Activated T-cell treated with anti-CD3 and anti-CD28 coated beads, Interleukin-2, amount 50 U/mL, for 72 hours (primary cell): ENCODE measurements around the gene PARP12. TPM values are rescaled to one million over a fixed set of nuclear protein-coding genes. Genes with fewer than 3 reads are reported as not detected.
A peak's percentile ranks its signal among the peaks of the same experiment; 100 is the strongest.

Experiments
- ATAC-seq, 2 donors: fragments of 150-1000 bp; cut with Tn5 transposase; replicated peaks in 1 of 2; 2 replicates each; pipeline ENCODE4 v1.10.0; 2021; ENCODE audit warnings: moderate library complexity in 2 of 2, mild to moderate bottlenecking in 1 of 2
- DNase-seq, 2 donors: peaks; one replicate each; pipeline ENCODE4 v3.0.0; 2021 to 2022; ENCODE audit warnings: mixed read lengths in 1 of 2
- H3K27ac Mint-ChIP-seq: one replicate; pipeline ENCODE4 v1.8.0; 2022; ENCODE audit warnings: mild to moderate bottlenecking, moderate library complexity, mixed read lengths
- H3K27me3 Mint-ChIP-seq: one replicate; pipeline ENCODE4 v1.8.0; 2022; ENCODE audit warnings: low read depth, mixed read lengths
- H3K36me3 Mint-ChIP-seq, 2 donors: one replicate each; pipeline ENCODE4 v1.8.0; 2022; ENCODE audit warnings: mixed read lengths in 2 of 2, mild to moderate bottlenecking in 1 of 2; ENCODE audit not compliant: insufficient read depth in 2 of 2
- H3K4me1 Mint-ChIP-seq: one replicate; pipeline ENCODE4 v1.8.0; 2022; ENCODE audit warnings: low read depth, mixed read lengths
- H3K4me3 Mint-ChIP-seq, 2 donors: one replicate each; pipeline ENCODE4 v1.8.0; 2022; ENCODE audit warnings: mild to moderate bottlenecking in 2 of 2, mixed read lengths in 2 of 2, moderate library complexity in 2 of 2
- H3K9me3 Mint-ChIP-seq, 2 donors: one replicate each; pipeline ENCODE4 v1.8.0; 2022; ENCODE audit warnings: mixed read lengths in 2 of 2
- total RNA-seq, 2 donors: library from RNA; stranded (reverse); gene quantifications; one replicate each; pipeline ENCODE4 v1.2.3, GENCODE V29; 2022

The PARP12 gene
- total RNA-seq, 2 donors from 2014 or later = 49.9 to 71.5 TPM

DNA sequence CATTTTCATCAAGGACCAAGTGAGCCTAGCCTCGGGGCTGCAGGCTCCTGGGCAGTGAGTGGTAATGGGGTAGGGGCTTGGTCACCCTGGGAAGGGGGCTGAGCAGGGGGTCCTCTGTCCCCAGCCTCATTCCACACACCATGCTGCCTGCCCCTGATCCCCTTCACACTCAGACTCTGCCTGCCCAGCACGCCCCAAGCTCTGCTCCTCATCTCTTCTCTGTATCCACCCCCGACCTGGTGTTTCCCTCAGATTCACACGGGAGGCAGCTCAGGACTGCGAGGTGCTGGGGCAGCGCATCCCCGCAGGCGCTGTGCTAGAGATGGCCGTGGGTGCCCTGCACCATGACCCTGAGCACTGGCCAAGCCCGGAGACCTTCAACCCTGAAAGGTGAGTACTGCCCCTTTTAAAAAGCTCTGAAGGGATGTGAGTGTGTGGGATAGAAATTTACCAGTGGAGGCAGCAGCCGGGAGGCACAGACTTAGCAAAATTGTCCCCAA lies 47.2 kb downstream of the PARP12 start:
- Mint-ChIP-seq H3K4me1 (no peaks in the 10 kb centered on the region), H3K27ac (no peak overlapping the region), H3K27me3 (no peaks in the 10 kb centered on the region), H3K36me3 (no peaks in the 10 kb centered on the region), H3K4me3 (no peak overlapping the region), H3K9me3 (no peaks in the 10 kb centered on the region)
- DNase-seq (no peak), ATAC-seq (no peak)

DNA sequence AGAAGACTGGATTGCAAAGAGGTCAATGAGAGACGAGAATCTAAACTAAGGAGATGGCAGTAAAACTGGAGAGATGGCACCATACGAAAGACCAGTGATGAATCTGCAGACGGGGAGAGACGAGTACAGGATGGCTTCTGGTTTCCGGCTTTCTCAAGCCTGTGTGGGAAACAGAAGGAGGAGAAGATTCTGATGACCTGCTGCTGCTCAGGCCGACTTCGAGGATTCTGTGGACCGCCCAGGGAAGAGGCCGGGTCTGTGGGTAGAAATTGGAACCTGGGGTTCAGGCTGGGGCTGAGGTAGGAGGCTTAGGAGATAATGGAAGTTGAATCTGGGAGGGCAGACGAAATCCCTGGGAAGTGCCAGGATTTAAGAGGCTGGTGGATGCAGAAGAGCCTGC lies 48.6 kb downstream of the PARP12 start:
- no peak overlapping the region for H3K4me3 Mint-ChIP-seq
- H3K4me1 Mint-ChIP-seq = no peaks in the 10 kb centered on the region
- DNase-seq = no peak
- no peaks in the 10 kb centered on the region for H3K36me3 Mint-ChIP-seq
- ATAC-seq = no peak
- H3K9me3 Mint-ChIP-seq = no peaks in the 10 kb centered on the region
- H3K27me3 Mint-ChIP-seq = no peaks in the 10 kb centered on the region
- H3K27ac Mint-ChIP-seq = no peak overlapping the region

DNA sequence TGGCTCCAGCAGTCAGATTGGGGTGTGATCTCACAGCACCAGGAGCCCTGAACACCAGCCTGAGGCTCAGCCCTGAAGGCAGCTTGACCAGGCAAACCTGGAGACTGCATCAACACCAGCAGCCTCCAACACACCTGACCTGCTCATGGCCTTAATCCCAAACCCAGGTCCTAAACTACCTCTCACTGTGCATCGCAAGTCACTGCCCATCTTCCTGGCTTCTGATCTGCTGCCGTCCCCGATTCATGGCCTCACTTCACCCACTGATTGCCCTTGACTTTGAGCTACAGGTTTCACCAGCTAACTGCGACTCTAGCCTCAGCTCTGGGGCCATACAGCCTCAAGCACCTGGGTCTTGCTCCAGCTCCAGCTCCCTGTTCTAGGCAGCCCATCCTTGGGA lies 49.1 kb downstream of the PARP12 start:
- H3K9me3 Mint-ChIP-seq = no peaks in the 10 kb centered on the region
- ATAC-seq (no peak), DNase-seq (no peak)
- no peak overlapping the region for H3K4me3 Mint-ChIP-seq
- no peaks in the 10 kb centered on the region for H3K4me1 Mint-ChIP-seq
- H3K36me3 Mint-ChIP-seq = no peaks in the 10 kb centered on the region
- H3K27me3 Mint-ChIP-seq = no peaks in the 10 kb centered on the region
- no peak overlapping the region for H3K27ac Mint-ChIP-seq

DNA sequence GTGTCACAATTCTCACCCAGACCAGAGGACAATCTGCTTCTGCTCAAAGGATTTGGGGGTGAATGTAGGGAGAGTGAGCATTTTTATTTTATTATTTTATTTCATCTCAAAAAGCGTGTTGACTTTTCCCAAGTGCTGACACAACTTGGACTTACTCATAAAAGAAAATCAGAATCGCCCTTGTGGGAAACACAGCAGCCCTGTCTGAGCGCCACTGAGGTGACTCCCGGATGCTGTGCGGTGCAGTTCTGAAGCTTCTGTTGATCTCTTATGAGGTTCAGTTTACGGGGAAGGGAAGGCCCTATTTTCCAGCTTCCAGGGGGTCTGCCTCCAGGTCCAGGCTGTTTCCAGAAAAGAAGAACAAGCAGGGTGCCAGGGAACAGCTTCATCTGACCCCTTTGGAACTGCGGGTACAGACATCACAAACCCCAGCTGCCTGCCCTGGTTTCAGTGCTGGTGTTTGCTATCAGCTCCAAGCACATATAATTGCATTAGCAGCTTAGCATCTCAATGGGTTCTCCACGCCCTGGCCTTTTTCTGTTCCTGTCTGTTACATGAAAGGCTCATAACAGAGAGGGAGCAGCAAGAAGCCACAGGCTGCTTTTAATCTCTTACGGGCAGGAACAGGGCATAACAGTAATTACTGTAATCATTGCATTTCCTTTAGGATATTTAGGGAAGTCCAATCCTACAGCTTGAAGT lies 52.4 kb downstream of the PARP12 start:
- ATAC-seq (no peak), DNase-seq (no peak)
- no peaks in the 10 kb centered on the region for H3K27me3 Mint-ChIP-seq
- H3K4me1 Mint-ChIP-seq = no peaks in the 10 kb centered on the region
- no peak overlapping the region for H3K4me3 Mint-ChIP-seq
- no peaks in the 10 kb centered on the region for H3K9me3 Mint-ChIP-seq
- no peaks in the 10 kb centered on the region for H3K36me3 Mint-ChIP-seq
- no peak overlapping the region for H3K27ac Mint-ChIP-seq

DNA sequence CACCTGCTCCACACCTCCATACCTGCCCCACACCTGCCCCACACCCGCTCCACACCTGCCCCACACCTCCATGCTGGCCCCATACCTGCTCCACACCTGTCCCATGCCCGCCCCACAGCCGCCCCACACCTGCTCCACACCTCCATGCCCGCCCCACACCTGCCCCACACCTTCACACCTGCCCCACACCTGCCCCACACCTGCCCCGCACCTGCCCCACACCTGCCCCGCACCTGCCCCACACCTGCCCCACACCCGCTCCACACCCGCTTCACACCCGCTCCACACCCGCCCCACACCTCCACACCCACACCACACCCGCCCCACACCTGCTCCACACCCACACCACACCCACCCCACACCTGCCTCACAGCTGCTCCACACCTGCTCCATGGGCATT lies 53.0 kb downstream of the PARP12 start:
- DNase-seq (no peak), ATAC-seq (no peak)
- no peaks in the 10 kb centered on the region for H3K4me1 Mint-ChIP-seq
- H3K9me3 Mint-ChIP-seq = no peaks in the 10 kb centered on the region
- H3K36me3 Mint-ChIP-seq = no peaks in the 10 kb centered on the region
- H3K27ac Mint-ChIP-seq = no peak overlapping the region
- no peak overlapping the region for H3K4me3 Mint-ChIP-seq
- no peaks in the 10 kb centered on the region for H3K27me3 Mint-ChIP-seq

DNA sequence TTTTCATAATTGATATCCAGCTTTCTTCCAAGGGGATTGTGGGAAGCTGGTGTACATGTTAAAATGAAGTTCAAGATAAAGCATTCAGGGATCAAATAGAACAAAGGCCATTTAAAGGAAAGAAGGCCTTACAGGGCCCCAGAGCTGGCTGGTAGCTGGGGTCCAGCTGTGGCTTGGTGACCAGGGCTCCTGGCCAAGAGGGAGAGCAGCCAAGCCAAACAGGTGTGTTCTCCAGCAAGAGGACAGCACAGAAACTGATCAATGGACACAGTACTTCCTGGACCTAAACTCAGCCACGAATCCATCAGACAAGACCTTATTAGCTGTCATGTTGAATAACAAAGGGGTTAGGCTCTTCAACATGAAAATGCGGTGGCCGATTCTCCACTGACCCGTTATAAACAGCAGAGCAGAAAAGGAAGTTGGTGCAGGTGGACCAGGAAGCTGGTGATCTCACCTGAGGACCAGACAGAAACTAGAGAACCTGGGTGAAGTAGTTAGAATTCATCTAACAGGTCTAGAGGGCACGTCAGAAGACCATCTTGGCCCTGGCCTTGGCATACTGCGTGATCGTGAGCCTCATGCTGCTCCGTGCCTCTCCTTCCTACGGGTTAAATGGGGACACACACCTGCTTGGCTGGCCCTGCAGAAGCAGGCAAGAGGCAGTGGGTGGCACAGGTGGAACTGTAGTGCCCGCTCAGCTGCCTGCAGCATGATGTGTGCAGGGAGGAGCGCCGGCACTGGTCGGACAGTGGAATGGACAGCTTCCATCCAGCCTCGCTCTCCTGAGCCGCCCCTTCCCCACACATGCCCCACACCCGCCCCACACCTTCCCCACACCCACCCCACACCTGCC lies 53.8 kb downstream of the PARP12 start:
- H3K9me3 Mint-ChIP-seq = no peaks in the 10 kb centered on the region

DNA sequence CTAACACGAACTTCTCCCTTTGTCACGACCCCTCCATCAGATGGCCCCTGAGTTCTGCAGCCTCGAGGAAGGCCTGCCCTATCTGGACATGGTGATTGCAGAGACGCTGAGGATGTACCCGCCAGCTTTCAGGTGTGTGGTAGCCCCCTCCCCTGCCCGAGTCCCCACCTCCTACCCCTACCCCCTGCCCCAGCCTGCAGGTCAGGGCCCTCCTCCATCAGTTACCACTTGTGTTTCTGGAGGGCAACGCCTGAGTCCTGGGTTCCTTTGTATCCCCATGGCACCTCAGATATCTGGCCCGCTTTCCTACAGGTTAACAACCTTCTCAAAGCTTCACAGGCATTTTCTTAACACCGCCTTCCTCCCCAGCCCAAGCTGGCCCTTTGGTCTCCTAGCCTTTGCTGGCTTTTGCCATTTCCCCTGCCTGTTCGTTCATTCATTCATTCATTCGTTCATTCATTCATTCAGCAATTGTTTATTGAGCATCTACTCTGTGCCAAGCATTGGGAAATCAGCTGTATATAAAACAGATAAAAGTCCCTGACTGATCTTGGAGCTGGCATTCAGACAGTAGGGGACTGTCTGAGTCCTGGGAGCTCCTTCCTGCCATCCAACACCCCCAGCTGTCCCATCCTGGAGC lies 55.6 kb downstream of the PARP12 start:
- no peaks in the 10 kb centered on the region for H3K36me3 Mint-ChIP-seq
- H3K27ac Mint-ChIP-seq = no peak overlapping the region
- no peak for DNase-seq
- no peak overlapping the region for H3K4me3 Mint-ChIP-seq
- no peak for ATAC-seq
- no peaks in the 10 kb centered on the region for H3K27me3 Mint-ChIP-seq
- no peaks in the 10 kb centered on the region for H3K4me1 Mint-ChIP-seq
- H3K9me3 Mint-ChIP-seq = no peaks in the 10 kb centered on the region

More for the DNA sequence above, 53.8 kb downstream of the PARP12 start:
- Mint-ChIP-seq H3K27ac (no peak overlapping the region), H3K27me3 (no peaks in the 10 kb centered on the region), H3K4me1 (no peaks in the 10 kb centered on the region), H3K4me3 (no peak overlapping the region), H3K36me3 (no peaks in the 10 kb centered on the region)
- DNase-seq = no peak
- ATAC-seq = no peak

DNA sequence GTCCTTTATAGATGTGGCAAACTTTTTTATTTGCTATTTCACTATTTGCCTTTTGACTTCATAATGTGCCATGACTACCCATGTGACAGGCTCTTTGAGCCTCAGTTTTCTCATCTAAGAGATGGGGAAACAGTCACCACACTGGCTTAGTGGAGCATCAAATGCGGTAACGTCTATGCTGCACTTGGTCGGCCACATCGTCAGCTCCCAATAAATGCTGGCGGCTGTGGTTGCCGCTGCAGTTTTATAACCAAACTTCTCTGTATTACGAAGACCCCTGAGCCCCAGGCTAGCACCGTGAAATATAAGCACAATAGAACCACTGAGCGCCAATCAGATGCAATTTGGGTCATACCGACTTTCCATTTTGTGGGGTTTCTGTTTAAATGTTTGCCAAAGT lies 56.2 kb downstream of the PARP12 start:
- DNase-seq (no peak), ATAC-seq (no peak)
- no peaks in the 10 kb centered on the region for H3K4me1 Mint-ChIP-seq
- no peaks in the 10 kb centered on the region for H3K9me3 Mint-ChIP-seq
- no peak overlapping the region for H3K4me3 Mint-ChIP-seq
- no peaks in the 10 kb centered on the region for H3K27me3 Mint-ChIP-seq
- H3K27ac Mint-ChIP-seq = no peak overlapping the region
- H3K36me3 Mint-ChIP-seq = no peaks in the 10 kb centered on the region

DNA sequence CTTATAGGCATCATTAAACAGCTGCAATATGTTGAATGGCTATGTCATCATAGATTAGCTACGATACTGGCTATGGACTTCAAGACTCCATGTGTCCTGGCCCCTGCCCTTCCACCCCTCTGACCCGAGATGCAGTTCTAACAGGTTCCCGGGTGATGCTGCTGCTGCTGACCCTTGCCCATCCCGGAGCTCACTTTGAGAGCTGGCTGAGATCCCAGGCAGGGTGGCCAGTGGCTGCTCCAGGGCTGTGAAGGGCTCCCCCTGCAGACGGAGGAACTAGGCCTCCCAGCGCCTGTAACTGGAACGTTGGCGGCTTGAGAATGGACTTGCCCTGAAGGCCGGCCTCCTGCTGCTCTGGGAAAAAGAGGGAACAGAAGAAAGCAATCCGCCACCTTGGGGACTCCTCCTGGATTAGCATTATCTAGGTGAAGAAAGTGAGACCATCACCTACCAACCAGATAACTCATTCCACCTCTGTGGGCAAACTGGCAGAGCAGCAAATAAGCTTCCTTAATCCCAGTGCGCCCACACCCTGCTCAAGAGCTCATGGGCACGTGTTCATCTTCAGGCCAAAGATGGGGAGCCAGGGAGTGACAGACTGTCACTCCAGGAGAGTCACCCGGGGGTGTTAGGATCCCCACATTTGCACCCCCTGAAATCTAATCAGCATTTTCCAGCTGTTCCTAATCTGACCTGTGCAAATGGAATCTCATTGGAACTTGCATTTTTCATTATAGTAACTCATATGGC lies 56.8 kb downstream of the PARP12 start:
- no peaks in the 10 kb centered on the region for H3K9me3 Mint-ChIP-seq
- H3K4me3 Mint-ChIP-seq = no peak overlapping the region
- H3K4me1 Mint-ChIP-seq = no peaks in the 10 kb centered on the region
- no peak for ATAC-seq
- H3K36me3 Mint-ChIP-seq = no peaks in the 10 kb centered on the region
- no peak overlapping the region for H3K27ac Mint-ChIP-seq
- H3K27me3 Mint-ChIP-seq = no peaks in the 10 kb centered on the region
- DNase-seq = no peak

DNA sequence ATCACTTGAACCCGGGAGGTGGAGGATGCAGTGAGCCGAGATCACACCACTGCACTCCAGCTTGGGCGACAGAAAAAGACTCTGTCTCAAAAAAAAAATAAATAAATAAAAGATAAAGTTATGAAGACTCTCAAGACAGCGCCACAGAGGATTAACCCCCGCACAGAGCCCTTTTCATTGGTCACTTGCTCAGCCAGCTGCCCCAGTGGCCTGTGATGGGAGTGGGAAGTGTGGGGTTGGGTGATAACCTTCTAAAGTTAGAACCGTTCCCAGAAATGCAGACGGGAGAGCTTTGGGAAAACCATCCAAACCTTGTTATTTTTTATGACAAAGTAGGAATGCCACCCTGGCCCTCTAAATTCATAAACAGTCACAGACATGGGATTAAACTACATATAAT lies 57.4 kb downstream of the PARP12 start:
- Mint-ChIP-seq H3K27me3 (no peaks in the 10 kb centered on the region), H3K36me3 (no peaks in the 10 kb centered on the region), H3K4me3 (no peak overlapping the region), H3K4me1 (no peaks in the 10 kb centered on the region), H3K27ac (no peak overlapping the region), H3K9me3 (no peaks in the 10 kb centered on the region)
- ATAC-seq (no peak), DNase-seq (no peak)

DNA sequence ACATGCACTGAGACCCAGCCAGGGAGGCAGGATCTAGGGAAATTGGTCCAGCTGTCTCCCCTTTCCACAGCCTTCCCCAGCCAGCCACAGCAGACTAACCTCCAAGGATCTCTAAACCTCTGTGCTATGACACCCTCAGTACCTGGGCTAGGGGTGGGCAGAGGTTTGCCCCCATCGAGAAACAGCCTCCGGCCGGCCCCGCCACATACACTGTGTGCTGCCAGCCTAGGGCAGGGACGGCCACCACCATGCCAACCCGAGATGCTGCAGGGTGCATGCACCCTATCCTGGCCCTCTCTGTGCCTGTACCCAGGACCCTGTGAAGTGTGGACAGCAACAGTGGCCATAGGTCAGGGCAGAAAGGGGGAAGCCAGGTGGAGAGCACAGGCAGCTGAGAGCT lies 58.1 kb downstream of the PARP12 start:
- Mint-ChIP-seq H3K4me3 (no peak overlapping the region), H3K27me3 (no peaks in the 10 kb centered on the region), H3K4me1 (no peaks in the 10 kb centered on the region), H3K9me3 (no peaks in the 10 kb centered on the region), H3K27ac (no peak overlapping the region), H3K36me3 (no peaks in the 10 kb centered on the region)
- ATAC-seq (no peak), DNase-seq (no peak)

DNA sequence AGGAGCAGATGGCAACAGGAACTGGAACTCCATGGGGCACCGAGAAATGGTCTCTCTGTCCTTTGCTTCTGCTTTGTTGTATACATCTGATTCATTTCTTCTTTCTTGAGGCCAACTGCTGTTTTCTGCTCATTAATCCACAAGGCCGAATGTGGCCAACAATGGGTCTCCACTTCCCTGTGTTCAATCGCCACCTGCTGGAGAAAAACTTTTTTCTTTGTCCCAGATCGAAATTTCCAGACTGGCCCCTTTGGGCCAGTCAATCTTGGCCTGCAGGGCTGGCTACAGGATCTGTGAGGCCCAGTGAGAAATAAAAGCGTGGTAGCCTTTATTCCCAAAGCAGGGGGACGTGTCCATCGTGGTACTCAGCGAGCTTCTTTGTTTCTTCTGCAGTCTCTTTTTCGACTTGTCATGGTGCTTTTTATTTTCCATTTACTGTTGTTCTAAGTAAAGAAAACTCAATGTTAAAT lies 58.8 kb downstream of the PARP12 start:
- Mint-ChIP-seq H3K36me3 (no peaks in the 10 kb centered on the region), H3K9me3 (no peaks in the 10 kb centered on the region), H3K4me3 (no peak overlapping the region), H3K4me1 (no peaks in the 10 kb centered on the region), H3K27me3 (no peaks in the 10 kb centered on the region), H3K27ac (no peak overlapping the region)
- DNase-seq (peak; percentile 40 to 52), ATAC-seq (peak in 1 of 2 donors; percentile 39)
